WTC11 (cell line): ENCODE data around the gene SUCLG2. TPM values are rescaled to one million over a fixed set of nuclear protein-coding genes. Genes with fewer than 3 reads are reported as not detected.

Source experiments
- ATAC-seq: fragments of 200-7000 bp; cut with Tn5 transposase; 2 replicates; pipeline ENCODE4 v1.10.0; 2021; ENCODE audit warnings: mild to moderate bottlenecking, moderate library complexity
- CTCF ChIA-PET: fragments of 300-600 bp; sonication (Branson Sonifier 250); formaldehyde crosslinking; loops from one replicate; lab custom pipeline; 2021; ENCODE audit warnings: antibody characterized with exemption; lab: Charles Lee
- POLR2A ChIA-PET: fragments of 350-600 bp; sonication (Branson Sonifier 250); formaldehyde crosslinking; loops from one replicate; lab custom pipeline; 2021; ENCODE audit warnings: antibody characterized with exemption; lab: Charles Lee
- DNase-seq: peaks from one replicate; pipeline ENCODE4 v3.0.0; 2021; ENCODE audit warnings: low spot score
- H3K27ac Mint-ChIP-seq: 2 replicates; pipeline ENCODE4 v1.8.0; 2021; ENCODE audit warnings: mixed read lengths
- H3K27me3 Mint-ChIP-seq: 2 replicates; pipeline ENCODE4 v1.8.0; 2021; ENCODE audit warnings: low read depth, mild to moderate bottlenecking, moderate library complexity, mixed read lengths
- H3K36me3 Mint-ChIP-seq: 2 replicates; pipeline ENCODE4 v1.8.0; 2021; ENCODE audit warnings: mixed read lengths
- H3K4me1 Mint-ChIP-seq: 2 replicates; pipeline ENCODE4 v1.8.0; 2022; ENCODE audit warnings: mixed read lengths
- H3K4me3 Mint-ChIP-seq: 2 replicates; pipeline ENCODE4 v1.8.0; 2021; ENCODE audit warnings: mild to moderate bottlenecking, moderate library complexity, mixed read lengths
- H3K9me3 Mint-ChIP-seq: 2 replicates; pipeline ENCODE4 v1.8.0; 2021; ENCODE audit warnings: mixed read lengths
- ARID4B ChIP-seq: sonication (generic); formaldehyde crosslinking; IDR thresholded peaks from 2 replicates; pipeline ENCODE4 v1.8.0; 2023; ENCODE audit warnings: missing genetic modification reagents, mild to moderate bottlenecking, borderline replicate concordance
- E2F4 ChIP-seq: sonication (generic); formaldehyde crosslinking; IDR thresholded peaks from 2 replicates; pipeline ENCODE4 v1.8.1; 2022; ENCODE audit warnings: low read depth, mild to moderate bottlenecking, moderate library complexity, missing genetic modification reagents, borderline replicate concordance
- FOXP1 ChIP-seq: sonication (generic); formaldehyde crosslinking; IDR thresholded peaks from 2 replicates; pipeline ENCODE4 v1.8.0; 2022; ENCODE audit warnings: missing genetic modification reagents, mild to moderate bottlenecking, moderate library complexity, borderline replicate concordance
- GABPB1 ChIP-seq: sonication (generic); formaldehyde crosslinking; IDR thresholded peaks from 2 replicates; pipeline ENCODE4 v1.8.1; 2023; ENCODE audit warnings: mild to moderate bottlenecking, missing genetic modification reagents
- GTF2I ChIP-seq: fragments of 250-450 bp; sonication (Bioruptor Pico); conservative IDR thresholded peaks from 2 replicates; pipeline ENCODE4 v1.4.0; 2021; ENCODE audit warnings: mild to moderate bottlenecking
- IRF2 ChIP-seq: sonication (generic); formaldehyde crosslinking; IDR thresholded peaks from 2 replicates; pipeline ENCODE4 v1.8.0; 2022; ENCODE audit warnings: low read depth, missing genetic modification reagents, borderline replicate concordance
- JAZF1 ChIP-seq: fragments of 250-450 bp; sonication (Bioruptor Pico); IDR thresholded peaks from 2 replicates; pipeline ENCODE4 v1.9.0; 2021; ENCODE audit warnings: moderate library complexity, mild to moderate bottlenecking, inconsistent platforms
- MLX ChIP-seq: sonication (generic); formaldehyde crosslinking; IDR thresholded peaks from 2 replicates; pipeline ENCODE4 v1.8.1; 2023; ENCODE audit warnings: mild to moderate bottlenecking, missing genetic modification reagents, moderate library complexity
- NFE2L1 ChIP-seq: sonication (generic); formaldehyde crosslinking; IDR thresholded peaks from 2 replicates; pipeline ENCODE4 v1.8.1; 2023; ENCODE audit warnings: missing genetic modification reagents
- PRDM15 ChIP-seq: sonication (generic); formaldehyde crosslinking; IDR thresholded peaks from 2 replicates; pipeline ENCODE4 v1.8.0; 2022; ENCODE audit warnings: missing genetic modification reagents
- PRRX2 ChIP-seq: fragments of 250-450 bp; sonication (Bioruptor Pico); IDR thresholded peaks from 2 replicates; pipeline ENCODE4 v1.8.0; 2021; ENCODE audit warnings: mild to moderate bottlenecking
- RORB ChIP-seq: fragments of 250-450 bp; sonication (Bioruptor Pico); IDR thresholded peaks from 2 replicates; pipeline ENCODE4 v1.9.0; 2021; ENCODE audit warnings: mild to moderate bottlenecking
- SMAD4 ChIP-seq: sonication (generic); formaldehyde crosslinking; IDR thresholded peaks from 2 replicates; pipeline ENCODE4 v1.8.0; 2022; ENCODE audit warnings: mild to moderate bottlenecking, missing genetic modification reagents
- USF2 ChIP-seq: sonication (generic); formaldehyde crosslinking; IDR thresholded peaks from 2 replicates; pipeline ENCODE4 v1.8.1; 2023; ENCODE audit warnings: mild to moderate bottlenecking, missing genetic modification reagents, moderate library complexity
- ZBTB21 ChIP-seq: sonication (generic); formaldehyde crosslinking; IDR thresholded peaks from 2 replicates; pipeline ENCODE4 v1.8.1; 2023; ENCODE audit warnings: mild to moderate bottlenecking, missing genetic modification reagents, borderline replicate concordance
- ZBTB43 ChIP-seq: sonication (generic); formaldehyde crosslinking; IDR thresholded peaks from 2 replicates; pipeline ENCODE4 v1.8.1; 2023; ENCODE audit warnings: mild to moderate bottlenecking, missing genetic modification reagents
- ZNF121 ChIP-seq: sonication (generic); formaldehyde crosslinking; IDR thresholded peaks from 2 replicates; pipeline ENCODE4 v1.8.0; 2023; ENCODE audit warnings: missing genetic modification reagents
- ZNF396 ChIP-seq: fragments of 250-450 bp; sonication (Bioruptor Pico); IDR thresholded peaks from 2 replicates; pipeline ENCODE4 v1.8.0; 2021; ENCODE audit warnings: mild to moderate bottlenecking, moderate library complexity, borderline replicate concordance
- ZNF416 ChIP-seq: fragments of 250-450 bp; sonication (Bioruptor Pico); IDR thresholded peaks from 2 replicates; pipeline ENCODE4 v1.9.0; 2021; ENCODE audit warnings: mild to moderate bottlenecking, inconsistent platforms
- ZNF423 ChIP-seq: fragments of 250-450 bp; sonication (Bioruptor Pico); IDR thresholded peaks from 2 replicates; pipeline ENCODE4 v2.1.2; 2022; ENCODE audit warnings: mild to moderate bottlenecking, moderate library complexity
- ZNF425 ChIP-seq: fragments of 250-450 bp; sonication (Bioruptor Pico); conservative IDR thresholded peaks from 2 replicates; pipeline ENCODE4 v1.9.0; 2021; ENCODE audit warnings: mild to moderate bottlenecking
- ZNF671 ChIP-seq: fragments of 250-450 bp; sonication (Bioruptor Pico); IDR thresholded peaks from 2 replicates; pipeline ENCODE4 v1.8.0; 2021; ENCODE audit warnings: mild to moderate bottlenecking
- total RNA-seq: library from RNA; stranded (reverse); gene quantifications from 3 replicates; pipeline ENCODE4 v1.2.3, GENCODE V29; 2021

SUCLG2 gene
- total RNA-seq, 1 experiment from 2014 or later, result 39.7 TPM

GRCh38 chr3:67462187-67462586, 192.2 kb downstream of the SUCLG2 start:
- no peak overlapping the region; the same call in 1 of the 2 replicates for H3K27ac Mint-ChIP-seq
- no peaks in the 10 kb centered on the region for H3K27me3 Mint-ChIP-seq
- ATAC-seq (no peak), DNase-seq (no peak)
- peaks cover 3% of the 10 kb centered on the region; the same call in 1 of the 2 replicates for H3K4me1 Mint-ChIP-seq
- no peaks in the 10 kb centered on the region for H3K9me3 Mint-ChIP-seq
- POLR2A ChIA-PET, result no interaction called here
- H3K4me3 Mint-ChIP-seq, result no peak overlapping the region
- CTCF ChIA-PET, result no interaction called here
- H3K36me3 Mint-ChIP-seq, result no peaks in the 10 kb centered on the region
- TF ChIP-seq E2F4 (no peak), ZNF425 (CRISPR knock-in tag) (no peak), PRDM15 (CRISPR knock-in tag) (no peak), ZNF396 (CRISPR knock-in tag) (no peak), ZNF671 (no peak), ZNF416 (CRISPR knock-in tag) (no peak), IRF2 (CRISPR knock-in tag) (no peak), GTF2I (CRISPR knock-in tag) (no peak), ZBTB21 (CRISPR knock-in tag) (no peak), ARID4B (CRISPR knock-in tag) (no peak)

GRCh38 chr3:67461667-67462142, 192.7 kb downstream of the SUCLG2 start:
- Mint-ChIP-seq H3K9me3 (no peaks in the 10 kb centered on the region), H3K36me3 (no peaks in the 10 kb centered on the region), H3K4me1 (peaks cover 3% of the 10 kb centered on the region; the same call in 1 of the 2 replicates), H3K27me3 (no peaks in the 10 kb centered on the region), H3K4me3 (no peak overlapping the region), H3K27ac (no peak overlapping the region)
- DNase-seq (no peak), ATAC-seq (no peak)
- ChIA-PET CTCF (no interaction called here), POLR2A (no interaction called here)
- TF ChIP-seq ZBTB21 (CRISPR knock-in tag) (no peak), JAZF1 (CRISPR knock-in tag) (no peak), ZNF416 (CRISPR knock-in tag) (no peak), MLX (CRISPR knock-in tag) (no peak), ZNF121 (CRISPR knock-in tag) (no peak), GABPB1 (CRISPR knock-in tag) (no peak), USF2 (CRISPR knock-in tag) (no peak), PRRX2 (CRISPR knock-in tag) (no peak), ZBTB43 (no peak), ZNF423 (no peak), FOXP1 (CRISPR knock-in tag) (no peak), NFE2L1 (CRISPR knock-in tag) (no peak), RORB (no peak), SMAD4 (CRISPR knock-in tag) (no peak)
